SU-DHL-6 (cell line): ENCODE measurements around the gene CNTN4.

Experiments used
- H2AFZ ChIP-seq: fragments of 200-600 bp; sonication (generic); 2 replicates; pipeline ENCODE4 v1.6.1; 2014; ENCODE audit warnings: low read depth, mild to moderate bottlenecking, moderate library complexity, mixed read lengths, antibody characterized with exemption, low read length; ENCODE audit not compliant: severe bottlenecking
- H3F3A ChIP-seq: fragments of 200-600 bp; shearing (Covaris generic); 2 replicates; pipeline ENCODE4 v1.6.0; 2016; ENCODE audit warnings: antibody characterized with exemption, mild to moderate bottlenecking; ENCODE audit not compliant: insufficient read depth
- H3K27ac ChIP-seq: fragments of 200-600 bp; sonication (generic); 2 replicates; pipeline ENCODE4 v1.5.1; 2016; ENCODE audit warnings: low read depth, mild to moderate bottlenecking, low read length, moderate library complexity, mixed read lengths
- H3K27me3 ChIP-seq: fragments of 200-600 bp; sonication (generic), shearing (Covaris generic); 2 replicates; pipeline ENCODE4 v1.6.0; 2014; ENCODE audit warnings: mild to moderate bottlenecking, low read length
- H3K36me3 ChIP-seq: fragments of 200-600 bp; sonication (generic); 2 replicates; pipeline ENCODE4 v1.6.1; 2014; ENCODE audit warnings: mild to moderate bottlenecking, low read length, mixed read lengths
- H3K4me2 ChIP-seq: fragments of 300-600, 200-600 bp; shearing (Covaris generic), sonication (generic); 2 replicates; pipeline ENCODE4 v1.6.0; 2014; ENCODE audit warnings: low read length, low read depth, mild to moderate bottlenecking; ENCODE audit not compliant: poor library complexity, severe bottlenecking
- H3K4me3 ChIP-seq: fragments of 200-600 bp; sonication (generic); 2 replicates; pipeline ENCODE4 v1.5.1; 2014; ENCODE audit warnings: antibody characterized with exemption, low read length, mild to moderate bottlenecking, mixed read lengths; ENCODE audit not compliant: insufficient read depth, poor library complexity, severe bottlenecking
- H3K79me2 ChIP-seq: fragments of 200-600 bp; sonication (generic); 2 replicates; pipeline ENCODE4 v1.6.1; 2014; ENCODE audit warnings: mild to moderate bottlenecking, low read length, moderate library complexity; ENCODE audit not compliant: insufficient read depth
- H3K9ac ChIP-seq: fragments of 200-600 bp; sonication (generic); 2 replicates; pipeline ENCODE4 v1.7.0; 2014; ENCODE audit warnings: mild to moderate bottlenecking, low read length
- H3K9me2 ChIP-seq: fragments of 200-600 bp; sonication (generic); replicated peaks from 2 replicates; pipeline ENCODE4 v1.6.1; 2014; ENCODE audit warnings: low read length; ENCODE audit not compliant: insufficient read depth
- H3K9me3 ChIP-seq: fragments of 200-600 bp; sonication (generic); 2 replicates; pipeline ENCODE4 v1.6.1; 2014; ENCODE audit warnings: low read length, mixed read lengths; ENCODE audit not compliant: insufficient read depth
- H4K20me1 ChIP-seq: fragments of 200-600 bp; sonication (generic); 2 replicates; pipeline ENCODE4 v1.6.1; 2014; ENCODE audit warnings: low read depth, mild to moderate bottlenecking, antibody characterized with exemption, low read length, moderate library complexity, mixed read lengths
- CTCF ChIP-seq: fragments of 200-600 bp; sonication (generic); IDR thresholded peaks from one replicate; pipeline ENCODE4 v1.5.1; 2017; ENCODE audit warnings: antibody characterized with exemption, mild to moderate bottlenecking, low read length, moderate library complexity; ENCODE audit not compliant: insufficient read depth, poor library complexity, severe bottlenecking
- EZH2phosphoT487 ChIP-seq: fragments of 200-600 bp; sonication (generic), shearing (Covaris generic); conservative IDR thresholded peaks from 2 replicates; pipeline ENCODE4 v1.6.1; 2018; ENCODE audit warnings: mild to moderate bottlenecking, antibody characterized with exemption, low read length, moderate library complexity, mixed read lengths

The CNTN4 gene

DNA sequence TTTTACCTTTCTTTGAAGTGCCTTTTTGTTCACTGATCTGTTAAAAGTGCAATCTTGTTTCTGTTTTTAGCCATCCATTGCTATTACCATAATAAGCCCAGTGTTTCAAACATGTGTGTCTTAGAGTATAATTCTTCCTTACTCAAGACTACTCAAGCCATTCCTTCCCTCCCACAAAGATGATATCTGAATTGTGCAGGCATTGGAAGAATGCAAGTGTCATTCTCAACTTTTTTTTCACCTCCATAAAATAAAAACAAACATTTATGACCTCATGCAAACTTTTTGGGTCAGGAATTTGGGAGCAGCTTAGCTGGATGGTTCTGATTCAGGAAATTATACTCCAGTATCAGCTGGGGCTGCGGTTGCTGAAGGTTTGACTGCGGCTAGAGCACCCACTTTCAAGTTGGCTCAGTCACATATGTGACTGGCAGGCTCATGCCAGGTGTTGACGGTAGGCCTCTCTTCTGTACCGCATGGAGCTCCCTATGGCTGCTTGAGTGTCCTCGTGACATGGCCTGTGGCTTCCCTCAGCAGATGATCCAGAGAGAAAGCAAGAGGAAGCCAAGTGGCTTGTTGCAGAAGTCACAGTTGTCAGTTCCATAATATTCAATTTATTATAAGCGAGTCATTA, 490.8 kb downstream of the CNTN4 start:
- Histone ChIP-seq H3F3A (no peaks in the 10 kb centered on the region), H3K36me3 (no peaks in the 10 kb centered on the region), H3K9me3 (no peaks in the 10 kb centered on the region), H3K4me3 (no peak overlapping the region), H3K4me2 (no peak overlapping the region), H3K27ac (no peak overlapping the region), H2AFZ (no peak overlapping the region), H3K9me2 (no peaks in the 10 kb centered on the region), H3K27me3 (no peaks in the 10 kb centered on the region), H4K20me1 (no peaks in the 10 kb centered on the region), H3K9ac (no peak overlapping the region), H3K79me2 (no peaks in the 10 kb centered on the region)
- TF ChIP-seq CTCF (no peak), EZH2phosphoT487 (no peak)

DNA sequence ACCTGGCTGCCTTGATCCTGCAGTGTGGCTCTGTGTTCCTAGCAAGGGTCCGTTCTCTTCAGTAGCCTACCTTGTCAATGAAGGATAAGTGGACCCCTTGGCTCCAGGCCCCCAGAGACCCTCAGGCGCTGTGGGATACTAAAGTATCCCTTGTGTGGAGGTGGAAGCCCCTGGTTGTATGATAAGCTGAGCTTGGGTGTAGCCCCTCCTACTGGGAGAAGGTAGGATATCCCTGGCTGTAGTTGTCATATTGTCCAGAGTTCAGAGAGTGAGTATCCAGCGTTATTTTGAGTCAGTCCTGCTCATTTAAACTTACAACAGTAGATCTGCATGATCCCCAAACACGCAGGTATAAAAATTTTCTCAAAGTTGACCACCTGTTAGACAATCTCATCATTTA, 496.8 kb downstream of the CNTN4 start:
- Histone ChIP-seq H3K4me3 (no peak overlapping the region), H3F3A (no peaks in the 10 kb centered on the region), H3K9me2 (no peaks in the 10 kb centered on the region), H3K9me3 (no peaks in the 10 kb centered on the region), H3K4me2 (no peak overlapping the region), H2AFZ (no peak overlapping the region), H3K79me2 (no peaks in the 10 kb centered on the region), H3K9ac (no peak overlapping the region), H3K27me3 (no peaks in the 10 kb centered on the region), H4K20me1 (no peaks in the 10 kb centered on the region), H3K27ac (no peak overlapping the region), H3K36me3 (no peaks in the 10 kb centered on the region)
- no peak for TF ChIP-seq CTCF

- H3K27ac ChIP-seq, result no peak overlapping the region
- H3K79me2 ChIP-seq, result no peaks in the 10 kb centered on the region
- no peak overlapping the region for H2AFZ ChIP-seq
- no peaks in the 10 kb centered on the region for H3F3A ChIP-seq
- H3K9ac ChIP-seq, result no peak overlapping the region
- H3K9me2 ChIP-seq, result no peaks in the 10 kb centered on the region
- H3K4me2 ChIP-seq, result no peak overlapping the region
- H4K20me1 ChIP-seq, result no peaks in the 10 kb centered on the region
- H3K27me3 ChIP-seq, result no peaks in the 10 kb centered on the region
- H3K36me3 ChIP-seq, result no peaks in the 10 kb centered on the region
- H3K4me3 ChIP-seq, result no peak overlapping the region
- H3K9me3 ChIP-seq, result no peaks in the 10 kb centered on the region
- no peak for TF ChIP-seq EZH2phosphoT487
- TF ChIP-seq CTCF, result no peak
Measured at GRCh38 chr3:2597615-2598014, 498.9 kb downstream of the CNTN4 start.
